ENCODE data around the gene VMO1. TPM values are rescaled to one million over a fixed set of nuclear protein-coding genes. Genes with fewer than 3 reads are reported as not detected.
"Not testable (repeated sequence)": the region's sequence is repeated elsewhere in the genome, so short reads cannot be mapped to it uniquely, and the experiment has no call there.

VMO1 gene
- 0.33 TPM for polyA plus RNA-seq (ENCODE audit: insufficient read length)
- long read RNA-seq, donor 1, partial matches to known transcripts: 0 of 1 reads
- long read RNA-seq, donor 1, other reads (novel, unspliced or antisense): 0 of 1 reads
- long read RNA-seq, donor 2: 0 reads
- long read RNA-seq, donor 3: 0 reads
- long read RNA-seq, donor 4: 0 reads
- long read RNA-seq, donor 5, partial matches to known transcripts: 209 of 609 reads
- long read RNA-seq, donor 5, other reads (novel, unspliced or antisense): 400 of 609 reads
- long read RNA-seq, donor 6, partial matches to known transcripts: 0 of 2 reads
- long read RNA-seq, donor 6, other reads (novel, unspliced or antisense): 0 of 2 reads
- long read RNA-seq, donor 7, partial matches to known transcripts: 0 of 1 reads
- long read RNA-seq, donor 7, other reads (novel, unspliced or antisense): 0 of 1 reads
- long read RNA-seq, donor 8: 0 reads

DNA sequence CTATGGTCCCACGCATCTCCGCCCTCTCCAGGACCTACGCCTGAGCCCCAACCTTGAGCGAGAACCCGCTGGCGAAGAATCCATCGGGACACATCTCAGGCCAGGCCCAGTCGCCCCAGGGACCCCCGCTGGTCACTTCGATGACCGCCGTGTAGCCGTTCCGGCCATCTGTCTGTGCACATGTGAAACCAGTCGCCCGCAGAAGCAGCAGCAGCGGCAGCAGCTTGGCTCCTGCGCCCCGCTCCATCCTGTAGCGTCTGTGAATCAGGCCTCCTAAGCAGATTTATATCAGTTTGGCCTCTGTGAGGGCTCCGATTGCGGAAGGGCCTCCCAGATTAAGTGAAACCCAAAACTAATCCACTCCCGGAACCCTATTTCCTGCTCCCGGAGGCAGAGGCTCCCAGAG, at the start of gene VMO1:
TSS of gene VMO1 (minus strand) at position 259 of the 406 bp plus-strand sequence. CDS start at position 247, 12 bp downstream.
- DNase-seq: no peak

DNA sequence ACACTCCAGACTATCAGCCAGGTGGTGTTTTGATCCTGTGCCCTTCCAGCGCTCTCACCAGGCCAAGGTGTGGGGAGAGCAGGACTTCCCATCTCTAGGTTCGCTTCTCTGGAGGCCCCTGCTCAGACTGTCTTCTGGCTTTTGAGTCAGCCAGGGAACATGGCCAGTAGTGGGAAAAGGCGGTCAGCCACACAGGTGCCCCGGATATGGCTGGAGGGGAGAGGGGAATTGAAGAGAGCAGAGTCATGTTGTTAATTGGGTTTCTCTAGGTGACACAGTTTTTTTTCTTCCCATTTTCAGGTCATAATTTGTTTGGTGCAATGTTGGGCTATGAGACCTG, 48.5 kb upstream of the VMO1 start:
- DNase-seq: no peak

- DNase-seq: peak; percentile 69
Measured at GRCh38 chr17:4833941-4834680, 47.9 kb upstream of the VMO1 start.

- peak; percentile 93 for DNase-seq
Measured at GRCh38 chr17:4833178-4833940, 47.2 kb upstream of the VMO1 start, which contains the start of gene MINK1. TSS of gene MINK1 (plus strand) at chr17:4833340. CDS start at chr17:4833584, 244 bp downstream.

GRCh38 chr17:4832829-4833177, 46.6 kb upstream of the VMO1 start:
- DNase-seq: not testable (repeated sequence)

GRCh38 chr17:4827399-4827798, 41.2 kb upstream of the VMO1 start:
- DNase-seq: no peak

DNA sequence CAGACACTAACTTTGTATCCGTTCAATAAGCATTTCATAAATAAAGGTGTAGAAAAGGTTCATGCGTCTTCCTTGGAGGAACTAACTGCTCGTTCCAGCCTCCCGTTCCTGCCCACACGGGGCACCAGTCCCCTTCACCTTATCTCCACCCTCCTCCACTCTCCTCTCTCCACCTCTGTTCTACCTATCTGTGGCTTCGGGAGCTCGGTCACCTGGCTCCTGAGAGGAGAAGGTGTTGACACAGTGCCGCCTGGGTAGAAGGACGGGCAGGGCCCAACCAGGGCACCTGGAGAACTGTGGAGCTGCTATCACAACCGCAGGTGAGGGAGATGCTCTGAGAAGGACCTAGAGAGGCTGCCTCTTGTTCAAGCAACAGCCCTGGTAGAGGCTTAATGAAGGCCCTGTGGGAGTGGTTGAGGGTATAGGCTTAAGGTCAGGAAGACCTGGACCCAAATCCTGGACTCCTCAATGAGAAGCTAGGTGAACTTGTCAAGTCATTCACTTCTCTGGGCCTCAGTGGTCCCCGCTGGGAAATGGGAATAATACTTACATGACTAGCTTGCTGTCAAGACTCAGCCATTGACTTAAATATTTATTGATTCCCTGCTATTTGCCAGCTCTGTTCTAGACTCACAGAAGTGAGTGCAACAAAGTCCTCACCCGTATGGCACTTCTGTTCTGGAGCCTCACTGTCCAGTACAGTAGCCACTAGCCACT, 37.4 kb upstream of the VMO1 start:
- DNase-seq: no peak

GRCh38 chr17:4822835-4823234, 36.7 kb upstream of the VMO1 start:
- no peak for DNase-seq

- DNase-seq: no peak
Measured at GRCh38 chr17:4818276-4818675, 32.1 kb upstream of the VMO1 start.

- no peak for DNase-seq
Measured at GRCh38 chr17:4816826-4817225, 30.7 kb upstream of the VMO1 start.

DNA sequence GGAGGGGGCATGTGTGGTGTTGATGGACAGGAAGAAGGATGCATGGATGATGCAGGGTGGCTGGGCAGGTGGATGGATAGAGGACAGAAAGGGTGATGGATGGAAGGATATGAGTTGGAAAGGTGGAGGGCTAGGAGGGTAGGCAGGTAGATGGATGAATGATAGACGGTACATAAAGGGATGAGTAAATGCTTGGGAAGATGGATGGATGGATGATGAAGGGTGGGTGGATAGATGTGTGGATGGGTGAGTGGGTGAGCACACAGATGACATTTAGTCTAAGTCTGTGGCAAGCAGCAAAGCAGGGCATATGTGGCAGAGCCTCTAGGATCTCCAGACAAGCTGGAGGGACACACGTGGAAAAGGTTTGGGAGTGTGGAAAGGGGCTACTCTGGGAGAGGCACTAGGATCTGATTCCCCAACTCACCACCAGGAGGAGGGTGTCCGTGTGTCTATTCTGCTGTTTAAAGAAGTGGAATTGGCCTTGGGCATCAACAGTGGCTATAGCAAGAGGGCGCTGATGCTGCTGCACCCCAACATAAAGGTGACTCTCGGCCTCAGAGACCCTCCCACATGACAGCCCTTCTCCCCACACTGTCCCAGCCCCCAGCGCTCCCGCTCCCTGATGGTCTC, 29.0 kb upstream of the VMO1 start:
- DNase-seq: no peak

DNA sequence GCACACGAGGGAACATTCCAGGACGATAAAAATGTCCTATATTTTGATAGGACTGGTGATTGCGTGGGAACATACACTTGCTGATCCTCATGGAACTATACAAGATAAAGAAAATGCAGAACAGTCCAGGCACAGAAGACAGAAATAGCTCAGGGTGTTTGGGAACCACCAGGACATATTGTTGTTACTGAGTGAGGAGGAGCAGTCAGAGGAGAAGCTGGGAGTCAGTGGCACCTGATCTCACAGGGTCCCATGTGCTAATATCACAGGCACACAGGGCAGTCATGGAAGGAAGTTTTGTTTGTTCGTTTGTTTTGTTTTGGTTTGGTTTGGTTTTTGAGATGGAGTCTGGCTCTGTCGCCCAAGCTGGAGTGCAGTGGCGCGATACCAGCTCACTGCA, 26.5 kb upstream of the VMO1 start:
- DNase-seq: no peak

- DNase-seq: no peak
Measured at GRCh38 chr17:4811471-4811870, 25.3 kb upstream of the VMO1 start.

GRCh38 chr17:4810696-4811290, 24.6 kb upstream of the VMO1 start:
- no peak for DNase-seq

DNA sequence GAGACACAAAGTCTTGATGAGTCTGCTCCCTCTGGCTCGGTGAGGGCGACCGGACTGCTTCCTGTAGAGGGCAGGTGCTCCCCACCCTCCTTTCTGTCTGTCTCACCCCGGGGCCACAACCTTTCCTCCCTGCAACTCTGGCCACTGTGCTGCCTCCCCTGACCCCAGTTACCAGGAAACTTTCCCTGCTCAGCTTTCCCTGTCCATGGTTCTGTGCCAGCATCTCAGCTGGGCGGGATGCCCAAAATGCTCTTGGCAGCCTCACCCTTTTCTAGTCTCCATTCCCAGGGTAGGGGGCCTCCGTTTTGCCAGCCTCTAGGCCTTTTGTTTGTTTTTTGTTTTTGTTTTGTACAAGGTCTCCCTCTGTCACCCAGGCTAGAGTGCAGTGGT, 22.2 kb upstream of the VMO1 start:
- no peak for DNase-seq

DNA sequence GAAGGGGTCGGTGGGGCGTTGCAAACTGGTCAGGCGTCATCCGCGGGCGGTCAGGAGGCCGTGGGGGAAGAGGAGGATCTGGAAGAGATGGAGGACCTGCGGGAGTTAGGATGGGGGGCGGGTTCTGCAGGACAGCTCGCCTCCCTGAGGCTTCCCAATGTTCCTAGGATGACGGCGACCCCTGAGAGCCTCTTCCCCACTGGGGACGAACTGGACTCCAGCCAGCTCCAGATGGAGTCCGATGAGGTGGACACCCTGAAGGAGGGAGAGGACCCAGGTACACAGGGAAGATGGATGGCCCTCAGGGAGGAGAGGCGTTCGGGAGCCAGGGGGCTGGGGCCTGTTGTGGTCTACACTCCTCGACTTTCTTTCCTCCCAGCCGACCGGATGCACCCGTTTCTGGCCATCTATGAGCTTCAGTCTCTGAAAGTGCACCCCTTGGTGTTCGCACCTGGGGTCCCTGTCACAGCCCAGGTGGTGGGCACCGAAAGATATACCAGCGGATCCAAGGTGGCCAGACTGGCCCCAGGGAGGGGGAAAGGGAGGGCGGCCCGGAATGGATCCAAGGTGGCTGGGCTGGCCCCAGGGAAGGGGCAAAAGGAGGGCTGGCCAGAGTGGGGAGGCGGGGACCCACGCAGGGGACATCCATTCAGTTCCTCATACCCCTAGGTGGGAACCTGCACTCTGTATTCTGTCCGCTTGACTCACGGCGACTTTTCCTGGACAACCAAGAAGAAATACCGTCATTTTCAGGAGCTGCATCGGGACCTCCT, 21.6 kb upstream of the VMO1 start:
- DNase-seq: no peak

- DNase-seq: peak; percentile 83
Measured at GRCh38 chr17:4806777-4807604, 20.8 kb upstream of the VMO1 start, which contains the start of gene PLD2. TSS of gene PLD2 (plus strand) at chr17:4807152. CDS start at chr17:4807773, 621 bp downstream.

DNA sequence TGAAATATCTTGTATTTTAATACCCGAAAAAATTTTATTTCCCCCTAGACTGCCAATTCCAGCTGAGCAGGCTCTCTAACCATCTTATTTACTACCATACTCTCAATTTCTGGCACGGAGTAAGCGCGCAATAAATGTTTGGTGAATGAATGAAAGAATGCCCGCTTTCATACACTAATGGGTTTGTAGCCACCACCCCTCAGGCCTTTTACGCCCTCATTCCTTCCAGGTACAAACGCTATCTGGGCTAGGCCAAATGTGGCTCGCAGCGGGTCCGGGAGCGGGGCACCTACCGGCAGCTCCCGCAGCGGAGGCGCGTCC, 20.3 kb upstream of the VMO1 start:
- no peak for DNase-seq

- no peak for DNase-seq
Measured at GRCh38 chr17:4802228-4802627, 16.1 kb upstream of the VMO1 start, which contains the start of gene C17orf114. TSS of gene C17orf114 (minus strand) at chr17:4802328.

All from left kidney (tissue), 8 donors.